Measurements from ENCODE around the gene UBR2.

DNA sequence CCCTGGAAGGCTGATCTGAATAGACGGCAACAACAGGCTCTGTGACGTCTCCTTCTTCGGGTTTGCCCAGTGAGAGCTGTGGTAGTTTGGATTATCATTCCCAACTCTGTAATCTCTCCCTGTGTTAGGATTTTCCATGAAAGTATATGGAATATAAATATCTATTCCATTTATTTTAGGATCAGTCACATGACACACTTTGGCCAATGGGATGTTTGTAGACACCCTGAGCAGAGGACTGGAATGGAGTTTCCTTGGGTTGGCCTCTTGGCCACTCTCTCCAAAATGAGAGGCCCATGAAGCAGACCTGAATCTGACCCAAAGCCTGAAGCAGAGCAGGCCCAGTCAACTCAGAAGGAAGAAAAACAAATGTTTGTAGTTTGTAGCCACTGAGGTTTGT, 37.2 kb upstream of the UBR2 start:
- TF ChIP-seq, protein P1, sequence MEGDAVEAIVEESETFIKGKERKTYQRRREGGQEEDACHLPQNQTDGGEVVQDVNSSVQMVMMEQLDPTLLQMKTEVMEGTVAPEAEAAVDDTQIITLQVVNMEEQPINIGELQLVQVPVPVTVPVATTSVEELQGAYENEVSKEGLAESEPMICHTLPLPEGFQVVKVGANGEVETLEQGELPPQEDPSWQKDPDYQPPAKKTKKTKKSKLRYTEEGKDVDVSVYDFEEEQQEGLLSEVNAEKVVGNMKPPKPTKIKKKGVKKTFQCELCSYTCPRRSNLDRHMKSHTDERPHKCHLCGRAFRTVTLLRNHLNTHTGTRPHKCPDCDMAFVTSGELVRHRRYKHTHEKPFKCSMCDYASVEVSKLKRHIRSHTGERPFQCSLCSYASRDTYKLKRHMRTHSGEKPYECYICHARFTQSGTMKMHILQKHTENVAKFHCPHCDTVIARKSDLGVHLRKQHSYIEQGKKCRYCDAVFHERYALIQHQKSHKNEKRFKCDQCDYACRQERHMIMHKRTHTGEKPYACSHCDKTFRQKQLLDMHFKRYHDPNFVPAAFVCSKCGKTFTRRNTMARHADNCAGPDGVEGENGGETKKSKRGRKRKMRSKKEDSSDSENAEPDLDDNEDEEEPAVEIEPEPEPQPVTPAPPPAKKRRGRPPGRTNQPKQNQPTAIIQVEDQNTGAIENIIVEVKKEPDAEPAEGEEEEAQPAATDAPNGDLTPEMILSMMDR (conservative IDR thresholded peaks at IDR 0.05; ENCODE audit: low read depth, low read length) = no peak
- TF ChIP-seq EZH2 (IDR thresholded peaks at IDR 0.05; ENCODE audit: borderline replicate concordance, low read depth, low read length, poor library complexity, severe bottlenecking) = no peak

Measured in A673 (cell line).